K562 (cell line): Measurements from ENCODE around the gene SERPINE1. TPM values are rescaled to one million over a fixed set of nuclear protein-coding genes. Genes with fewer than 3 reads are reported as not detected.
A peak's percentile ranks its signal among the peaks of the same experiment; 100 is the strongest.

Experiments
- ARID2 ChIP-seq: fragments of 450-650 bp; IDR thresholded peaks from 2 replicates; pipeline ENCODE4 v1.6.1; 2017; ENCODE audit warnings: antibody characterized with exemption, mild to moderate bottlenecking
- CBX1 ChIP-seq: sonication (generic); IDR thresholded peaks from 2 replicates; pipeline ENCODE4 v1.6.1; 2016; ENCODE audit warnings: antibody characterized with exemption, low read depth, mild to moderate bottlenecking
- HEY1 ChIP-seq: fragments of 250-450 bp; sonication (Bioruptor Pico); IDR thresholded peaks from 2 replicates; pipeline ENCODE4 v1.5.0; 2020; ENCODE audit warnings: mild to moderate bottlenecking, moderate library complexity, borderline replicate concordance
- HNRNPLL ChIP-seq: fragments of 200-400 bp; formaldehyde crosslinking; IDR thresholded peaks from 2 replicates; pipeline ENCODE4 v1.6.1; 2017; ENCODE audit warnings: low read length, low read depth, mild to moderate bottlenecking; ENCODE audit not compliant: poor library complexity, severe bottlenecking
- KHSRP ChIP-seq: fragments of 450-650 bp; IDR thresholded peaks from 2 replicates; pipeline ENCODE4 v1.6.1; 2017
- MAFF ChIP-seq: IDR thresholded peaks from 2 replicates; pipeline ENCODE4 v1.6.1; 2012; ENCODE audit warnings: low read length, improper control_type of control experiment
- MAZ ChIP-seq, 2 experiments: fragments of 450-650 bp in 1 of 2; sonication (generic) in 1 of 2; formaldehyde crosslinking; IDR thresholded peaks in 1 of 2; conservative IDR thresholded peaks in 1 of 2; 2 replicates each; pipeline versions ENCODE4 v1.4.0 to v1.5.0; 2020; ENCODE audit warnings: mild to moderate bottlenecking in 1 of 2, missing genetic modification reagents in 1 of 2
- MEF2A ChIP-seq: IDR thresholded peaks from 2 replicates; pipeline ENCODE4 v1.6.1; 2011; ENCODE audit warnings: low read depth, mild to moderate bottlenecking, low read length, moderate library complexity; ENCODE audit not compliant: control insufficient read depth
- MYNN ChIP-seq, 2 experiments: sonication (generic); formaldehyde crosslinking in 1 of 2; IDR thresholded peaks; 2 replicates each; pipeline versions ENCODE4 v1.5.0 to v1.6.1; 2016 to 2020; ENCODE audit warnings: antibody characterized with exemption in 1 of 2, missing genetic modification reagents in 1 of 2
- NFIX ChIP-seq: fragments of 250-450 bp; sonication (Bioruptor Pico); IDR thresholded peaks from 2 replicates; pipeline ENCODE4 v1.4.0; 2020; ENCODE audit warnings: low read depth, mild to moderate bottlenecking, moderate library complexity
- RUNX1 ChIP-seq: sonication (generic); IDR thresholded peaks from 2 replicates; pipeline ENCODE4 v1.6.1; 2016; ENCODE audit warnings: antibody characterized with exemption, low read depth
- SMARCC2 ChIP-seq: fragments of 450-650 bp; IDR thresholded peaks from 2 replicates; pipeline ENCODE4 v1.6.1; 2017; ENCODE audit warnings: antibody characterized with exemption, moderate library complexity, mild to moderate bottlenecking, low read depth
- SMC3 ChIP-seq: conservative IDR thresholded peaks from 2 replicates; pipeline ENCODE4 v1.6.1; 2011; ENCODE audit warnings: low read depth, low read length, improper control_type of control experiment; ENCODE audit not compliant: insufficient read depth
- SNIP1 ChIP-seq: fragments of 450-650 bp; IDR thresholded peaks from 2 replicates; pipeline ENCODE4 v1.7.1; 2017; ENCODE audit warnings: low read depth, mild to moderate bottlenecking
- TCFL5 ChIP-seq: fragments of 250-450 bp; sonication (Bioruptor Pico); conservative IDR thresholded peaks from 2 replicates; pipeline ENCODE4 v1.6.1; 2021; ENCODE audit warnings: mild to moderate bottlenecking, moderate library complexity, matching md5 sums
- ZNF146 ChIP-seq: IDR thresholded peaks from one replicate; pipeline ENCODE4 v1.6.1; 2018; ENCODE audit warnings: missing compliant biosample characterization; ENCODE audit not compliant: unreplicated experiment
- ZNF324 ChIP-seq: fragments of 250-450 bp; sonication (Bioruptor Pico); IDR thresholded peaks from 2 replicates; pipeline ENCODE4 v1.4.0; 2020; ENCODE audit warnings: mild to moderate bottlenecking
- ZNF695 ChIP-seq: fragments of 450-650 bp; formaldehyde crosslinking; IDR thresholded peaks from 2 replicates; pipeline ENCODE4 v1.4.0; 2020; ENCODE audit warnings: mild to moderate bottlenecking, moderate library complexity
- ZNF76 ChIP-seq: fragments of 250-450 bp; sonication (Bioruptor Pico); IDR thresholded peaks from 2 replicates; pipeline ENCODE4 v1.4.0; 2020; ENCODE audit warnings: mild to moderate bottlenecking, moderate library complexity, borderline replicate concordance
- polyA plus RNA-seq, 8 experiments: library from polyadenylated mRNA; depleted of rRNA in 4 of 8; stranded (reverse) in 5 of 8; unstranded in 3 of 8; fragments of >200 nt; fragmentation: Nextera tagmentation in 2 of 8; fragmentation: Illumina TruSeq in 1 of 8; extraction: Ambion mirVana in 2 of 8; extraction: Trizol in 1 of 8; gene quantifications; 2 replicates each; pipeline versions ENCODE4 v1.2.1 to v1.2.3, GENCODE V29; 2011 to 2014; ENCODE audit warnings: inconsistent platforms in 1 of 8, missing spikeins in 1 of 8
- total RNA-seq, 7 experiments: library from RNA; depleted of rRNA in 6 of 7; stranded (reverse); fragments of >200 nt in 6 of 7; fragmentation: Illumina TruSeq in 2 of 7; extraction: Trizol in 2 of 7; gene quantifications; 2 replicates each; pipeline versions ENCODE4 v1.2.1 to v1.2.3, GENCODE V29; 2011 to 2021; ENCODE audit warnings: low replicate concordance in 1 of 7
- TF ChIP-seq, protein P1 (sequence below), 2 experiments: fragments of 450-650 bp; conservative IDR thresholded peaks; 2 replicates each; pipeline ENCODE4 v1.6.1; 2017; ENCODE audit warnings: mild to moderate bottlenecking in 2 of 2, moderate library complexity in 2 of 2
- TF ChIP-seq, protein P2 (sequence below): fragments of 450-650 bp; formaldehyde crosslinking; IDR thresholded peaks from 2 replicates; pipeline ENCODE4 v1.4.0; 2020; ENCODE audit warnings: mild to moderate bottlenecking
- TF ChIP-seq, protein P3 (sequence below): fragments of 450-650 bp; IDR thresholded peaks from 2 replicates; pipeline ENCODE4 v1.6.1; 2017; ENCODE audit warnings: mild to moderate bottlenecking, moderate library complexity
- TF ChIP-seq, protein P4 (sequence below): fragments of 250-450 bp; sonication (Bioruptor Pico); IDR thresholded peaks from 2 replicates; pipeline ENCODE4 v1.8.0; 2021; ENCODE audit warnings: moderate library complexity, mild to moderate bottlenecking, inconsistent platforms

SERPINE1 gene
- total and polyA plus RNA-seq, 9 of the 15 experiments (the other 6 are each of a cell fraction or from before 2014, with no cell fraction given): 0.22 to 4.8 (median 0.91) TPM

DNA sequence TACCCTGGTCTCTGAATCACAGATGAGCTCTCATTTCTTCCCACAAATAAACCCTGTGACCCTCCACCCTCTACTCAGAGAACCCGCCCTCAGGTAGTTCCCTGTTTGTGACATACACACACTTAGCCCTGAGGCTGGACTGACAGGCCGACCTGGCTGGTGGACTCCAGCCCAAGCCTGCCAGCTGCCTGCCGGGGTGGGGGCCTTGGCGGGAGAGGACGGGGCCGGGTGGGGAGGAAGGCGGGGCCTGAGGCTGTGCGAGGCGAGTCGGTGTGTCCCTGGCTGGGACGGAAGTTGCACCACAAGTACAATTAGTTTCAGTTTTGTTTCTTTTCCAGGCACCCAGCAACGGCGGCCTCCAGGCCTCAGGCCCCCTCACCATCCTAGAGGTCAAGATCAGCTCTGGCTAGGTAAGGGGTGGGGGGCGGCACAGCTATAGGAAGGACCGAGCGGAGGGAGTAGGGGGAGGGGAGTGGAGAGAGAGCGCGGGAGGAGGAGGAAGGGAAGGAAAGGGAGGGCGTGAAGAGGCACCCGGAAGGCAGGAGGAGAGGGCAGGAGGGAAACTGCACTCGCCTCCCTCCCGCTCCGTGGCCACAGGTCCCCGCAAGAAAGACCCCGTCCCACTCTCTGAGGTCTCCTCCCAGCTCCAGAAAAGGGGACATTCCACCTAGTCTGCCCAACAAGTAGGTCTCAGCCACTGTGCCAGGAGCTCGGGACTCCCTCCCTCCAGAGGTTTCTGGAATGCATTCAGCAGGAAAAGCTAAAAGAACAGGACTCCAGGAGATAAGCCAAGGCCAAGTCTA is 41.5 kb upstream of the SERPINE1 start, which contains the start of gene TRIM56 (continued):
- TF ChIP-seq HNRNPLL (no peak), RUNX1 (no peak), SMC3 (no peak), CBX1 (peak; percentile 72), NFIX (no peak), ARID2 (no peak), MEF2A (no peak), ZNF146 (CRISPR knock-in tag) (no peak), SNIP1 (no peak), KHSRP (no peak), MAZ (CRISPR knock-in tag; conservative IDR thresholded peaks at IDR 0.05 in 1 of 2, IDR thresholded peaks at IDR 0.05 in 1 of 2) (peak; percentile 87 to 99), TCFL5 (CRISPR knock-in tag) (no peak), HEY1 (no peak), MYNN (IDR thresholded peaks at IDR 0.05) (0 out of 2 replicates have a peak, but pooled peaks have one; percentile 13), MYNN (CRISPR knock-in tag; IDR thresholded peaks at IDR 0.05) (no peak), SMARCC2 (no peak), MAFF (no peak), ZNF76 (no peak), ZNF324 (CRISPR knock-in tag) (no peak), ZNF695 (CRISPR knock-in tag) (no peak)
- TF ChIP-seq, protein P1, sequence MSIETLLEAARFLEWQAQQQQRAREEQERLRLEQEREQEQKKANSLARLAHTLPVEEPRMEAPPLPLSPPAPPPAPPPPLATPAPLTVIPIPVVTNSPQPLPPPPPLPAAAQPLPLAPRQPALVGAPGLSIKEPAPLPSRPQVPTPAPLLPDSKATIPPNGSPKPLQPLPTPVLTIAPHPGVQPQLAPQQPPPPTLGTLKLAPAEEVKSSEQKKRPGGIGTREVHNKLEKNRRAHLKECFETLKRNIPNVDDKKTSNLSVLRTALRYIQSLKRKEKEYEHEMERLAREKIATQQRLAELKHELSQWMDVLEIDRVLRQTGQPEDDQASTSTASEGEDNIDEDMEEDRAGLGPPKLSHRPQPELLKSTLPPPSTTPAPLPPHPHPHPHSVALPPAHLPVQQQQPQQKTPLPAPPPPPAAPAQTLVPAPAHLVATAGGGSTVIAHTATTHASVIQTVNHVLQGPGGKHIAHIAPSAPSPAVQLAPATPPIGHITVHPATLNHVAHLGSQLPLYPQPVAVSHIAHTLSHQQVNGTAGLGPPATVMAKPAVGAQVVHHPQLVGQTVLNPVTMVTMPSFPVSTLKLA (conservative IDR thresholded peaks at IDR 0.05): peak; percentile 50 to 80; a peak in 3 of 4 replicates
- TF ChIP-seq, protein P2, sequence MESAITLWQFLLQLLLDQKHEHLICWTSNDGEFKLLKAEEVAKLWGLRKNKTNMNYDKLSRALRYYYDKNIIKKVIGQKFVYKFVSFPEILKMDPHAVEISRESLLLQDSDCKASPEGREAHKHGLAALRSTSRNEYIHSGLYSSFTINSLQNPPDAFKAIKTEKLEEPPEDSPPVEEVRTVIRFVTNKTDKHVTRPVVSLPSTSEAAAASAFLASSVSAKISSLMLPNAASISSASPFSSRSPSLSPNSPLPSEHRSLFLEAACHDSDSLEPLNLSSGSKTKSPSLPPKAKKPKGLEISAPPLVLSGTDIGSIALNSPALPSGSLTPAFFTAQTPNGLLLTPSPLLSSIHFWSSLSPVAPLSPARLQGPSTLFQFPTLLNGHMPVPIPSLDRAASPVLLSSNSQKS: no peak
- TF ChIP-seq, protein P3, sequence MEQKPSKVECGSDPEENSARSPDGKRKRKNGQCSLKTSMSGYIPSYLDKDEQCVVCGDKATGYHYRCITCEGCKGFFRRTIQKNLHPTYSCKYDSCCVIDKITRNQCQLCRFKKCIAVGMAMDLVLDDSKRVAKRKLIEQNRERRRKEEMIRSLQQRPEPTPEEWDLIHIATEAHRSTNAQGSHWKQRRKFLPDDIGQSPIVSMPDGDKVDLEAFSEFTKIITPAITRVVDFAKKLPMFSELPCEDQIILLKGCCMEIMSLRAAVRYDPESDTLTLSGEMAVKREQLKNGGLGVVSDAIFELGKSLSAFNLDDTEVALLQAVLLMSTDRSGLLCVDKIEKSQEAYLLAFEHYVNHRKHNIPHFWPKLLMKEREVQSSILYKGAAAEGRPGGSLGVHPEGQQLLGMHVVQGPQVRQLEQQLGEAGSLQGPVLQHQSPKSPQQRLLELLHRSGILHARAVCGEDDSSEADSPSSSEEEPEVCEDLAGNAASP: no peak
- TF ChIP-seq, protein P4, sequence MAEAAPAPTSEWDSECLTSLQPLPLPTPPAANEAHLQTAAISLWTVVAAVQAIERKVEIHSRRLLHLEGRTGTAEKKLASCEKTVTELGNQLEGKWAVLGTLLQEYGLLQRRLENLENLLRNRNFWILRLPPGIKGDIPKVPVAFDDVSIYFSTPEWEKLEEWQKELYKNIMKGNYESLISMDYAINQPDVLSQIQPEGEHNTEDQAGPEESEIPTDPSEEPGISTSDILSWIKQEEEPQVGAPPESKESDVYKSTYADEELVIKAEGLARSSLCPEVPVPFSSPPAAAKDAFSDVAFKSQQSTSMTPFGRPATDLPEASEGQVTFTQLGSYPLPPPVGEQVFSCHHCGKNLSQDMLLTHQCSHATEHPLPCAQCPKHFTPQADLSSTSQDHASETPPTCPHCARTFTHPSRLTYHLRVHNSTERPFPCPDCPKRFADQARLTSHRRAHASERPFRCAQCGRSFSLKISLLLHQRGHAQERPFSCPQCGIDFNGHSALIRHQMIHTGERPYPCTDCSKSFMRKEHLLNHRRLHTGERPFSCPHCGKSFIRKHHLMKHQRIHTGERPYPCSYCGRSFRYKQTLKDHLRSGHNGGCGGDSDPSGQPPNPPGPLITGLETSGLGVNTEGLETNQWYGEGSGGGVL (CRISPR knock-in tag): no peak
